HG03175 (cell line): ENCODE measurements around the gene NCKAP5.

Experiments
- ATAC-seq: cut with Tn5 transposase; IDR thresholded peaks from one replicate; pipeline ENCODE4 v1.9.1; 2021; ENCODE audit warnings: mild to moderate bottlenecking, moderate library complexity; ENCODE audit not compliant: unreplicated experiment

NCKAP5 gene

DNA sequence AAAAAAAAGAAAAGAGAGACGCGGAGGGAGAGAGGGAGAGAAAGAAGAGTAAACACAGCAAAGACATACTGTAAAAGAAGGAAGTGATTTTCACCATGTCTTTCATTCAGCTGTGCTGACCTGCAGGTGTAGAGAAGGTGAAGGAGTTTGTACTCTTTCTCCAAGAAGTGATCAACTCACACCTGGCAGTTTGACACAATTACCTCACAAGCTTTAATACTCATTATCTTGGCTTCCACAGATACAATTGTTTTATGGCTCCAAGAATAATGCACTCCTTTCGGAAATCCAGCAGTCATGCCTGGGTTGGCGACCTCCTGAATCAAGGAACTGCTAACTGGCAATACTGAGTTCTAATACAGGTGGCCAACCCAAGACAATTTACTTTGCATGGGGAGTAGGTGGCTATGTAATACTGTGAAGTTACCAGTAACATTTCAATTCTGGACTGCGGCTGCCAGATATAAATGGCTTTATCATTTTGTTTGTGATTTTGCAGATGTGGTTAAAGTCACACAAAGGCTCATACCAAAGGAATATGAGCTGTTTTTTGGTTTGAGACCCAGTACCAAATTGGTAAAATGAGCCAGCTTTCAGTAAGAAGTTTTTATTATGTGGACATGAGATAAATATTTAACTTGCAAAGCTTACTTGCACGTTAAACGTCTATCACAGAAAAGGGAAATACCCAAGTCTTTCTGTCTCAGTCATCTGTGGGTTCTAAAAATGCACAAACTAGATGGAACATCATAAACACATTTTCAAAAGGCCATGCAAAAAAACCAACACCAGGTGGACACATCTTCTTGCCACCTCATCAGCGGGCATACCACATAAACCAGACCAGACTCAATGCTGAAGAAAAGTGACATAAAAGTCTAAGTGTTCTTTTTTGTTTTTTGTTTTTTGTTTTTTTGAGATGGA is 69.3 kb downstream of the NCKAP5 start:
- ATAC-seq, result peak; percentile 67

GRCh38 chr2:133497951-133498565 is 70.2 kb downstream of the NCKAP5 start:
- no peak for ATAC-seq

GRCh38 chr2:133497270-133497893 is 70.9 kb downstream of the NCKAP5 start:
- ATAC-seq, result no peak

- no peak for ATAC-seq
Measured at GRCh38 chr2:133496501-133497269, 71.6 kb downstream of the NCKAP5 start.

DNA sequence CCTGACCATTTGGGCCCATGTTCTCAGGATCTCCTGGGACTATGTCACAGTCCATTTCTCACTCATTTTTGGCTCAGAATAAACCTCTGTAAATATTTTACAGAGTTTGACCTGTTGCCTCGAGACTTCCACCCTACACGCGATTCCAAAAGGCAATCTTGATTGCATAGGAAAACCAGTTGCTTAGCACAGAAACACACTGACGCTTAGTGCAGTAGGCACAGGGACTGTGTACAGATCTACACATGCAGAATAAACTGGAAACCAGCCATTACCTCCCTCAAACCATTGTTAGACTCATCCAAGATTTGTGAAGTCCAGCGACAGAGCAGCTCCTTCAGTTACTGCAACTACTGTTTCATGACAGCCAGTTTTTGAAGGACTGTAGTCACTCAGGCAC is 73.0 kb downstream of the NCKAP5 start:
- ATAC-seq, result no peak

DNA sequence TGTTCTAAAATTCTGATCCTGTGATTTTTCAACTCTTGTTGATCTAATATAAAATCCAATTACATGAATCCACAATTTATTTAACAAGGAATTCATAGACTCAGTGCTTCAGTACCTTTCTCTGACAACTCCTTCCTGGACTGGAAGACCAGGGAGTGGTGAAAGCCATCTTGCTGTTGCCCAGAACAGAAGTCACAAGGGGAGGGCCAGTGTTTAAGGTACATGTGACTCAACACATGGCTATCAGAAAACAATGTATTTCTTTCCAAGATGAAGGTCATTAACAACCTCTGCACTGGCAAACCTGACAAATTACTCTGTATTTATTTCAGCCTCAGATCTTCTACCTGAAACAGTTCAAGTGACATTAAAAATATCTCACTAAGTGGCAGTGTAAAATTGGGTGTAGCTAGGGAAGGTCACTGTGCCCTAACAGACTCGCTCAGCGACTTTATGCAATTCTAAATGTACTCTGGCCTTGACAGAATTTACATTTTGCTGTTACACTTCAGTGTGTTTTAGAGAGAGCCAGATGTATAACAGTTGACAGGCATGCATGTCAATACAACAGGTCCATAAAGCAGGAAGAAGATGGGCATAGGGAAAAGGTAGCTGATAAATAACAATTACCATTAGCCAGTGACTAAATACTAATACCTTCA is 75.4 kb downstream of the NCKAP5 start:
- no peak for ATAC-seq

DNA sequence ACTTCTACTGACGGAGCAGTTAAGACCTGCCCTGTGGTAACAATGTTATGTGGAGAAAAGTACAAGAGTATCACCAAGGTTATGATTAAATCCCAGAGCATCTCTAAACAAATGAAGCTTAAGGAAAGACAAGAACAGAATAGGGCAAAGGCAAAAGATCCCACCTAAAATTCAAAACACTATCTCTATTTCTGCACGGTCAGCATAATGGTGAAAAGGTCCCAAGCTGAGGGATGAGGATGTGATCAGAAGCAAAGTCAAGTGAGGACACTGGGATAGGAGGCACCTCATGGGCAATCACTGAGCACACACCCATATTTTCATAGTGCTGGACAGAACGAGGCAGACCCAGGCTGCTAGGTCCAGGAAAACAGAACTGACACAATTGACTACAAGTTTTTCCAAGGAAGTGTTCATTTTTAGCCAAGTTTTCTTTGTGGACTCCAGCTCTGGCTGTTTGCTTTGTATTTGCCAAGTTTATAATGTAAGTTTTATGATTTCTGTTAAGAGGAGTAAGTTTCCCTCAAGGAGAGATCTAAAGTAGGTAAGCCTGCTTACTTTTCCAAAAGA is 77.8 kb downstream of the NCKAP5 start:
- ATAC-seq, result no peak

GRCh38 chr2:133489641-133490410 is 78.4 kb downstream of the NCKAP5 start:
- ATAC-seq, result no peak

DNA sequence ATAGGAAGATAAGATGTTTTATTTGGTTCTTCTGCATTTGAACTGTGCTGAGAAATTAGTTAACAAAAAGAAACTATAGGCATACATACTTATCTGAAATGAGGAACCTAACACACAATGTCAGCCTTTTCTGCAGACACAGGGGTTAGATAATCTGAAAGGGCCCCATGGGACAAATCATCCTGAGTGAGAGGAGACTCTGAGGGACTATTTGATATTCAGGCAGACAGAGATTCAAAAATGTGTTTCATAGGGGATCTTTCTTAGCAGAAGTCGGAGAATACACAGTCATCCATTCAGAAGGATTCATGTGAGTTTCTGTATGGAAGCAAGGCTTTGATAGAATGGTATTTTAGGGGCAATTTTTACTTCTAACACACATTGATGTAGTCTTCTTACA is 79.1 kb downstream of the NCKAP5 start:
- no peak for ATAC-seq

DNA sequence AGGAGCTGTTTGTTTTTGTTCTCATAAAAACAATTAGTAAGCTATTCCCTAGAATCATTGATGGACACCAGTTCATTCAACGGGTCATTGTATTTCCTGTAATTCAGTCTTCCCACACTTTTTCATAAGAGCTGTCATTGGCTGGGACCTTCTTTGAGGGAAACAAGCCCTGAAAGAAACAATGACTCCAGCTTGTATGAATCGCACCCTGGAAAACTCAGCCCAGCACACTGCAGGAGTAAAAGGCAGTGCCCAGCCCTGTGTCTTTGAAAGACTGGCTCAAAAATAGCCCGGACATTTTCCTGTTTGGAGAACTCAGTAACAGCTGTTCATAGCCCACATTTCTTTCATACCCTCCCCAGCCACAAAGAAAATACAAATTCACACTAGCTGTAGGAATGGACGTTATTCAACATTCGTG is 81.5 kb downstream of the NCKAP5 start:
- no peak for ATAC-seq

- ATAC-seq, result no peak
Measured at GRCh38 chr2:133485868-133486267, 82.4 kb downstream of the NCKAP5 start.

DNA sequence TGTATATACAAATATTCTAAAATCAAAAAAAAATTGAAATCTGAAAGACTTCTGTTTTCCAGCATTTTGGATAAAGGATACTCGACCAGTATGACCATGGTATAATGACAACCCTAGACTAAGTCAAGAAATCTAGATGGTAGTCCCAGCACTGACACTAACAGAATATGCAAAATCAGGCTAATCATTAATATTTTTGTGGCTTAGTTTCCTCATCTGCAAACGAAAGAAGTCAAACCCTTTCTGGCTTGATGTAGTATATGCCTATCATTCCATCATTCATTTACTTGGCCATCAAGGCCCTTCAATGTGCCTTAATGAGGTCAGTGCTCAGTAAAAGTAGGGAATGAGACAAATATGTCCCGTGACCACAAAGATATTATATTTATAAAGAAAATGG is 83.5 kb downstream of the NCKAP5 start:
- ATAC-seq, result peak; percentile 54

GRCh38 chr2:133484106-133484505 is 84.2 kb downstream of the NCKAP5 start:
- ATAC-seq, result no peak

GRCh38 chr2:133483181-133483580 is 85.1 kb downstream of the NCKAP5 start:
- no peak for ATAC-seq

DNA sequence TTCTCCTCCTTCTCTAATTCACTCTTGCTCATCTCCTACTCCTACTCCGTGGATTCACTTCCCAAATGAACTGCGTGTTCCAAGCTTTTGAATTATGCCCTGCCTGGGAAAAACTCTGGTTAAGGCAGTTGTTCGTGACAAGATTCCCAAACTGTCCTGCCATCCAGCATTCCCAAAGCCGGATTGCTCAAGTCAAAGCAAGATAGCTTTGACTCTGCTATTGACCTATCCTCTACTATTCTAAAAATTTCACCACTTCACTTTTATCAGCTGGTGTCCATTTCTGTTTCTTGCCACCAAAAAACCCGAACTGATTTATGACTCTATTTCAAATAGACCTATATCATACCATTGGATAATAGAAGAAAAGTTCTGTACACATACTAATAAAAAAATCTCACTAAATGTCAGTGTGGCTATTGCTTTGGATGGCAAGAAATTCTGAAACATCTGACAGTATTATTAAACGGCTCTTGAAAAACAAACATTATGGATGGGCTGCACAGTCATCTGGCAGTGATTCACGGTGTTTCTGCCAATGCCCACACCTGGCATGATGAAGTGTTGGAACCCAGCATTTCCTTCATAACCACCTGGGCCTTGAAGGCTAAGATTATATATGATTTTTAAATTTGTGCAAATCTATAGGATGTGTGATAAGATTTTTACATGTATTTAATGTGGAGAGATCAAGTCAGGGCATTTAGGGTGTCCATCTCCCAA is 87.4 kb downstream of the NCKAP5 start:
- no peak for ATAC-seq

DNA sequence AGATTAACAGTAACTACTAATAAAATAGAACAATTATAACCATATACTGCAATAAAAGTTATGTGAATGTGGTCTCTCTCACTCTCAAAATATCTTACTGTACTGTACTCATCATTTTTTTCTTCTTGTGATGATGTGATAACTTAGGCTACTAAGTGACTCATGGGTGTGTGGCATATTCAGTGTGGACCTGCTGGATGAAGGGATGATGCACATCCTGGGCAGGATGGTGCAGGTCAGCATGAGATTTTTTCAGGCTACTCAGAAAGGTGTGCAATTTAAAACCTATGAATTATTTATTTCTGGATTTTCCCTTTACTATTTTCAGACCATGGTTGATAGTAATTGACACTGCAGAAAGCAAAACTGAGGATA is 90.7 kb downstream of the NCKAP5 start:
- no peak for ATAC-seq

- no peak for ATAC-seq
Measured at GRCh38 chr2:133476931-133477615, 91.2 kb downstream of the NCKAP5 start.

DNA sequence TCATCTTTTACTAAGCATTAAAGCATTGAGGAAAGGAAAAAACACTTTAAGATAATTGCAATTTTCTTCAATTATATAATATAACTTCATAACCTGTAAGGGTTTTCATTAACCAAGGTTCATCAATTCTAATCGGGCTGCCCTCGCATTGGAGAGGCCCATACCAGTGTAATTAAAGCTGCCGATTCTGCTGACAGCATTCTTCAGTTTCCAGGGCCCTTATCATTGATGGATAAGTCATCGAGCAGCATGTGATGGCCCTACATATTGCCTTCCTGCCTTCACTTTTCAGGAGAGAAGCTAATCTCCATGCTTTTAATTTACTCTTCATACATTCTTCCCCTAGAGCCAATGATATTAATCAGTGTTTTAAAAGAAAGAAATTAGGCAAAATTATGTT is 92.0 kb downstream of the NCKAP5 start:
- no peak for ATAC-seq
